OCI-LY7 (cell line): ENCODE data around the gene NOX3.

ENCODE experiments used
- EZH2phosphoT487 ChIP-seq: fragments of 200-600 bp; sonication (generic); IDR thresholded peaks from 2 replicates; pipeline ENCODE4 v1.6.1; 2018; ENCODE audit warnings: low read depth, borderline replicate concordance, mild to moderate bottlenecking, mixed run types, antibody characterized with exemption, low read length, moderate library complexity, mixed read lengths
- TF ChIP-seq, protein P1 (sequence below): fragments of 200-600 bp; sonication (generic); conservative IDR thresholded peaks from 2 replicates; pipeline ENCODE4 v1.5.1; 2014; ENCODE audit warnings: mild to moderate bottlenecking, antibody characterized with exemption, low read length, moderate library complexity, mixed read lengths

- TF ChIP-seq, protein P1, sequence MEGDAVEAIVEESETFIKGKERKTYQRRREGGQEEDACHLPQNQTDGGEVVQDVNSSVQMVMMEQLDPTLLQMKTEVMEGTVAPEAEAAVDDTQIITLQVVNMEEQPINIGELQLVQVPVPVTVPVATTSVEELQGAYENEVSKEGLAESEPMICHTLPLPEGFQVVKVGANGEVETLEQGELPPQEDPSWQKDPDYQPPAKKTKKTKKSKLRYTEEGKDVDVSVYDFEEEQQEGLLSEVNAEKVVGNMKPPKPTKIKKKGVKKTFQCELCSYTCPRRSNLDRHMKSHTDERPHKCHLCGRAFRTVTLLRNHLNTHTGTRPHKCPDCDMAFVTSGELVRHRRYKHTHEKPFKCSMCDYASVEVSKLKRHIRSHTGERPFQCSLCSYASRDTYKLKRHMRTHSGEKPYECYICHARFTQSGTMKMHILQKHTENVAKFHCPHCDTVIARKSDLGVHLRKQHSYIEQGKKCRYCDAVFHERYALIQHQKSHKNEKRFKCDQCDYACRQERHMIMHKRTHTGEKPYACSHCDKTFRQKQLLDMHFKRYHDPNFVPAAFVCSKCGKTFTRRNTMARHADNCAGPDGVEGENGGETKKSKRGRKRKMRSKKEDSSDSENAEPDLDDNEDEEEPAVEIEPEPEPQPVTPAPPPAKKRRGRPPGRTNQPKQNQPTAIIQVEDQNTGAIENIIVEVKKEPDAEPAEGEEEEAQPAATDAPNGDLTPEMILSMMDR, result no peak
- TF ChIP-seq EZH2phosphoT487, result no peak
Measured at GRCh38 chr6:155351273-155352129, 104.1 kb downstream of the NOX3 start.
